ENCODE data around the gene KRT2.
"Not testable (repeated sequence)": the region's sequence is repeated elsewhere in the genome, so short reads cannot be mapped to it uniquely, and the experiment has no call there.

Gene KRT2

DNA sequence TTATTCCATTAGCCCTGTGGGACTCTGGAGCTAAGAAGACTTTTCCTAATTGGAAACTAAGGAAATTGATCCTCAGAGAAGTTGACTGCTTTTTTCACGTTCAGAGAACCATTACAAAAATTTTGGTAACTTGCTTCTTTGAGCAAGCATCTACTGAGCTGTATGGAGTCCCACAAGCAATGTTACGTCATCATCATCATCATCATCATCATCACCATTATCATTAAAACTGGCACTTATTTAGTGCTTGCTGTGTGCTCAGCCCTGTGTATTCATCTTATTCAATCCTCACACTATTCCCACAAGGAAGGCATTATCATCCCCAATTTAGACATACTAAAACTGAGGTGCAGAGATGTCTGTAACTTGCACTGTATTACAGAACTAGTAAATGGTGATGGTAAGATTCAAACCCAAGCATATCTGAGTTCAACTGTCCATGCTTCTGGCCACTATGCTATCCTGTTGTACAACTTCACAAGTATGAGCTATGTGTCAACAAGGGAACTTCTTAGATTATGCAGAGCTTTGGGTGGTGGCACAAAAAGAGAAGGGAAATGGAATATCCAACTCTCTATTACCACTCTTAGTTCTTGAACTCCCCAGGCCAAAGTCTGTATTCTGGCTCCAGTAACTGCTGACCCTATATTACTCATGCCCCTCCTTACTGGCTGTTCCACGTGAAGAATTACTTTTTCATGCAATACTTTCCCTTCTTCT is 21.9 kb upstream of the KRT2 start:
- H3K9me3 ChIP-seq (ENCODE audit: insufficient read depth, low read depth, low read length) = no peaks in the 10 kb centered on the region
- no peaks in the 10 kb centered on the region for H3K36me3 ChIP-seq (ENCODE audit: insufficient read depth, low read depth, low read length)
- no peak overlapping the region for H3K4me3 ChIP-seq (ENCODE audit: low read length)
- no peaks in the 10 kb centered on the region; the same call in 1 of the 2 replicates for H3K27me3 ChIP-seq (ENCODE audit: insufficient read depth, low read length)
- H3K27ac ChIP-seq (ENCODE audit: low read length) = no peak overlapping the region
- H3K9ac ChIP-seq (ENCODE audit: low read depth, low read length) = no peak overlapping the region
- H3K4me1 ChIP-seq (ENCODE audit: insufficient read depth, low read length) = no peaks in the 10 kb centered on the region

DNA sequence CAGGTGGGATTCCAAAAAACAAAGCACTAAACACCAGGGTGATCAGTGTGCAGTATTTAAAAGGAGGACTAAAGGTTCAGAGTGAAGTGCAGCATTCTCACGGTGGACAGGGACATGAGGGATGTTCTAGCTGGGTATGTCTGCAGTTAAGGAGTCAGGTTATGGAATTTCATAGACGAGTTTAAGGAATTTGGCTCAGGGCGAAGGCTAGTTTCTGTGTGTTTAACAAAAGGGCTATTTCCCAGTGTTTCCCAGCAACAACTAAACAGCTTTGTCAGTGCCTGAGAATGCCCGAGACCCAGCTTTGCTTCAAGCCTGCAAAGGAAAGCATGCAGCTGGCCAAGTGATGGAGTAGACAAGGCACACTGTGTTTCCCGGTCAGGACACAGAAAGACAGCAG is 21.2 kb upstream of the KRT2 start:
- Histone ChIP-seq H3K36me3 (ENCODE audit: insufficient read depth, low read depth, low read length) (no peaks in the 10 kb centered on the region), H3K9me3 (ENCODE audit: insufficient read depth, low read depth, low read length) (no peaks in the 10 kb centered on the region), H3K27ac (ENCODE audit: low read length) (no peak overlapping the region), H3K27me3 (ENCODE audit: insufficient read depth, low read length) (no peaks in the 10 kb centered on the region; the same call in 1 of the 2 replicates), H3K9ac (ENCODE audit: low read depth, low read length) (no peak overlapping the region), H3K4me3 (ENCODE audit: low read length) (no peak overlapping the region), H3K4me1 (ENCODE audit: insufficient read depth, low read length) (no peaks in the 10 kb centered on the region)

DNA sequence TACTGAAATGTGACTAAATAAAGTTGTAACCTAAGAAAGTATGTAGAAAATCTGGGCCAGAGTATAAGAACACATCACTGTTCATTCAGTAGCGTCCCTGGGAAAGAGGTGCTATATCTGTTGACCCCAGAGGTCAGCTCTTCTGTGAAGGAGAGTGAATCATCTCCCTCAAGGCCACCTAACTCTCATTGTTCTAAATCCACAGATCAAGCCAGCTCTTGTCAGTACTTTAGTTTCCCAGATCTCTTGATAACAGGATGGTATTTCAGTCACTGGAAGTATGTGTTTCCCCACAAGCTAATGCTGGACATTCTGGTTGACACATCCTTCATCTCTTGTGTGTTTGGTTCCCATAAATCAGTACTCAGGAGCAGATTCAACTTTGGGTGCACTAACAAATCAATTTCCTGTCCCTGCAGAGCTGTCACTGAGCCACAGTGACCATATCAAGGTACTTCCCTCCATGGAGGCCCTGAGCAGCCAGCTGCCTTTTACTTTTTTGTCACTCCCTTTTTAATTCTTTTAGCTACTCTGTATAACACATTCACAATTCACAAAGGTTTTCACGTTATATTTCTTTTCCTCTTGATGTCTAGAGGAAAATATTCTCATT is 20.4 kb upstream of the KRT2 start:
- Histone ChIP-seq H3K9ac (ENCODE audit: low read depth, low read length) (no peak overlapping the region), H3K27ac (ENCODE audit: low read length) (no peak overlapping the region), H3K27me3 (ENCODE audit: insufficient read depth, low read length) (no peaks in the 10 kb centered on the region), H3K36me3 (ENCODE audit: insufficient read depth, low read depth, low read length) (no peaks in the 10 kb centered on the region), H3K4me3 (ENCODE audit: low read length) (no peak overlapping the region), H3K9me3 (ENCODE audit: insufficient read depth, low read depth, low read length) (no peaks in the 10 kb centered on the region), H3K4me1 (ENCODE audit: insufficient read depth, low read length) (no peaks in the 10 kb centered on the region)

DNA sequence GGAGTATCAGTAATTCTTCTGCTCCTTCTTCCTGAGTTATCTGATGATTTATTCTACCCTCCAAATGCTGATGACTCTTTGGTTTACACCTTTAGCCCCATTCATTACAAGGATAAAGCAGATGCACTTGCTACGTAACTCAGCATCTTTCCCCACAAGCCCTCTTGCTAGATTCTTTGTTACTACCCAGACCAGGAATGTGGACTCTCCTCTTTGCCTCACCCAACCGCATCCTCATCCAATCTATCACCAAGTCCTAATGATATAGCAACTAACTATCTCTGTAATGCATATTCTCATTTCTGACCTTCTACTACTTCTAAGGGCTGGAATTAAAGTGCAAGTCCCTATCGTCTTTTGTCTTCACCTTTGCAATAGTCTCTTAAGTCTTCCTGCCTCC is 18.9 kb upstream of the KRT2 start:
- H3K9me3 ChIP-seq (ENCODE audit: insufficient read depth, low read depth, low read length) = no peaks in the 10 kb centered on the region
- H3K27me3 ChIP-seq (ENCODE audit: insufficient read depth, low read length) = no peaks in the 10 kb centered on the region
- no peaks in the 10 kb centered on the region for H3K4me1 ChIP-seq (ENCODE audit: insufficient read depth, low read length)
- H3K4me3 ChIP-seq (ENCODE audit: low read length) = no peak overlapping the region
- H3K9ac ChIP-seq (ENCODE audit: low read depth, low read length) = no peak overlapping the region
- no peaks in the 10 kb centered on the region for H3K36me3 ChIP-seq (ENCODE audit: insufficient read depth, low read depth, low read length)
- no peak overlapping the region for H3K27ac ChIP-seq (ENCODE audit: low read length)

DNA sequence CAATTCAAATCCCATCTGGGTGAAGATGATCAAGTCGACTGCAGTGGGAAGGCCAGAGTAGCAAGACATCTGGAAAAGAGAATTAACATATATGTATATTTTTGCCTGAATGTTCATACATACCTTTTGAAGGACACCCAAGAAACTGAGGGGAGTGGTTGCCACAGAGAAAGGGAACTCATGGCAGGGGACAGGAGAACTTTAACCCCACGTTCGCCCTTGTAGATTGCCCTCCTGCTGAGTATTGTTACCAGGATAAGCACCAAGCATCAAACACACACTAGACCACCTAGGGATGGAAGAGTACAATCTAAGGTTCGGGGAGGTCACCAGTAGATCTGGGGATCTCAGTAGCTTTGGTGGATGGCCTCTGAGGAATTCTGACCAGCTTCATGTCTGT is 18.5 kb upstream of the KRT2 start:
- Histone ChIP-seq H3K9me3 (ENCODE audit: insufficient read depth, low read depth, low read length) (no peaks in the 10 kb centered on the region), H3K27ac (ENCODE audit: low read length) (no peak overlapping the region), H3K36me3 (ENCODE audit: insufficient read depth, low read depth, low read length) (no peaks in the 10 kb centered on the region), H3K9ac (ENCODE audit: low read depth, low read length) (no peak overlapping the region), H3K27me3 (ENCODE audit: insufficient read depth, low read length) (no peaks in the 10 kb centered on the region), H3K4me3 (ENCODE audit: low read length) (no peak overlapping the region), H3K4me1 (ENCODE audit: insufficient read depth, low read length) (no peaks in the 10 kb centered on the region)

DNA sequence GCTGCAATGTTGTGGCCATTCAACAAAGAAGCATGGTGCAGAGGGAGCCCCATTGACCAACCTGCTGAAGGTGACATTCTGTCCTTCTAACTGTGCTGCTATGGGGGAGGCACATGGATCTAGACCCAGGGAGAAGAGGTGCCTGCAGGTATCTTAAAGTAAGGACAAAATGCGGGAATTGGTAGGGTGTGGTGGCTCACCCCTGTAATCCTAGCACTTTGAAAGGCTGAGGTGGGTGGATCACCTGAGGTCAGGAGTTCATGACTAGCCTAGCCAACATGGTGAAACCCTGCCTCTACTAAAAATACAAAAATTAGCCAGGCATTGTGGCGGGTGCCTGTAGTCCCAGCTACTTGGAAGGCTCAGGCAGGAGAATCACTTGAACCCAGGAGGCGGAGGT is 17.9 kb upstream of the KRT2 start:
- H3K9me3 ChIP-seq (ENCODE audit: insufficient read depth, low read depth, low read length); H3K4me3 ChIP-seq (ENCODE audit: low read length); H3K36me3 ChIP-seq (ENCODE audit: insufficient read depth, low read depth, low read length); H3K27me3 ChIP-seq (ENCODE audit: insufficient read depth, low read length); H3K4me1 ChIP-seq (ENCODE audit: insufficient read depth, low read length); H3K27ac ChIP-seq (ENCODE audit: low read length); H3K9ac ChIP-seq (ENCODE audit: low read depth, low read length): not testable (repeated sequence)

DNA sequence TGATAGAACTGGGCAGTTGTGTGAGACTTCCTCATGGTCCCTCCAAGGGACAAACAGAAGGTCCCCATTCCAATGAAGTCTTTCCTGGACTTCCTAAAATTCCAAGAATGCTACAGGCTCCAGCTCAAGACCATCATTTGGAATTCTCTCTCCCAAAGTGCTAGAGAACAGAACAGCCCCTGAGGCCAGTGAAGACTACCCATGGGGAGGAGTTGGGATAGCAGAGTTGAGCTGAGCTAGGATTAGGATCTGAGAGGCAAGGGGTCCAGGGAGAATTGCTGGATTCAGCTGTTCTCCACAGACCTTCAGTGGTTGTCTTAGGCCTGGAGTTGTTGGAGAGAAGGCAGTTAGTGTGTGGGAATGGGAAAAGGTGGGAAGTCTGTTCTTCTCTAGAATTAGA is 17.4 kb upstream of the KRT2 start:
- Histone ChIP-seq H3K9me3 (ENCODE audit: insufficient read depth, low read depth, low read length) (no peaks in the 10 kb centered on the region), H3K27me3 (ENCODE audit: insufficient read depth, low read length) (no peaks in the 10 kb centered on the region), H3K36me3 (ENCODE audit: insufficient read depth, low read depth, low read length) (no peaks in the 10 kb centered on the region), H3K4me3 (ENCODE audit: low read length) (no peak overlapping the region), H3K9ac (ENCODE audit: low read depth, low read length) (no peak overlapping the region), H3K27ac (ENCODE audit: low read length) (no peak overlapping the region), H3K4me1 (ENCODE audit: insufficient read depth, low read length) (no peaks in the 10 kb centered on the region)

DNA sequence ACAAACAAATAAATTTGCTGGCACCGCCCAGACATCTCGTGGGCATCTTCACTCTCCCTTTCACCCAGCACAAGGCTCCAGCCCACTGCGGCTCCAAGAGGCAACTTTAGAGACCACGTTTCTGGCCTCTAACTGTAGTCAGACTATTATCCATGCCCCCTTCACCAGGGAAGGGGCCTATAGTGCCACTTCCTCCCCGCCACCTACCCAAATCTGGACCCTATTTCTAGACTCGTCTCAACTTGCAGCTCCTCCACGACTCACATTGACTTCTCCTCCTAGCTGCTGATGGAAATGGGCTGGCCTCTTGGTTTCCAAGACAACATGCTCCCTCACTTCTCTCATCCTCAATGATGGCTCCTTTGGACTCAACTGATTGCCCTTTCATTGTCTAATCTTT is 15.9 kb upstream of the KRT2 start:
- H3K4me3 ChIP-seq (ENCODE audit: low read length) = no peak overlapping the region
- no peaks in the 10 kb centered on the region for H3K4me1 ChIP-seq (ENCODE audit: insufficient read depth, low read length)
- no peaks in the 10 kb centered on the region for H3K27me3 ChIP-seq (ENCODE audit: insufficient read depth, low read length)
- H3K36me3 ChIP-seq (ENCODE audit: insufficient read depth, low read depth, low read length) = no peaks in the 10 kb centered on the region
- no peak overlapping the region for H3K9ac ChIP-seq (ENCODE audit: low read depth, low read length)
- H3K9me3 ChIP-seq (ENCODE audit: insufficient read depth, low read depth, low read length) = no peaks in the 10 kb centered on the region
- no peak overlapping the region for H3K27ac ChIP-seq (ENCODE audit: low read length)

DNA sequence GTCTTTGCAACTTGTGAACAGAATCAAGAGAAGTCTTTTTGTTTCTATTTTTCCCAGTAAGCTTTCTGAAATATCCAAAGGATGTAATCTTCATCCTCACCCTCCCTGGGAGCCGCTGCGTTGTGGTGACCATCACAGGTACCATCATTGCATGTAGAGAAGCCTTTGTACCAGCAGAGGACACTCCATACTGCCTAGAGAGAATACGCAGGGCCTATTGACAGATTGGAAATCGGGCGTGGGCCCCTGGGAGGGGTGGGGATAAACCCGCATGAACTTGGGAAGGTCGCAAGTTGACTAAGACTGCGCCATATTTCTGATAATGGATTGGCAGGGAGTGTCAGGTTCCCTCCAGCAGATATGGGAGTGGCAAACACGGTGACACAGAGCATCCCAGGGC is 15.5 kb upstream of the KRT2 start:
- Histone ChIP-seq H3K4me3 (ENCODE audit: low read length) (no peak overlapping the region), H3K27ac (ENCODE audit: low read length) (no peak overlapping the region), H3K4me1 (ENCODE audit: insufficient read depth, low read length) (no peaks in the 10 kb centered on the region), H3K9ac (ENCODE audit: low read depth, low read length) (no peak overlapping the region), H3K27me3 (ENCODE audit: insufficient read depth, low read length) (no peaks in the 10 kb centered on the region), H3K9me3 (ENCODE audit: insufficient read depth, low read depth, low read length) (no peaks in the 10 kb centered on the region), H3K36me3 (ENCODE audit: insufficient read depth, low read depth, low read length) (no peaks in the 10 kb centered on the region)

DNA sequence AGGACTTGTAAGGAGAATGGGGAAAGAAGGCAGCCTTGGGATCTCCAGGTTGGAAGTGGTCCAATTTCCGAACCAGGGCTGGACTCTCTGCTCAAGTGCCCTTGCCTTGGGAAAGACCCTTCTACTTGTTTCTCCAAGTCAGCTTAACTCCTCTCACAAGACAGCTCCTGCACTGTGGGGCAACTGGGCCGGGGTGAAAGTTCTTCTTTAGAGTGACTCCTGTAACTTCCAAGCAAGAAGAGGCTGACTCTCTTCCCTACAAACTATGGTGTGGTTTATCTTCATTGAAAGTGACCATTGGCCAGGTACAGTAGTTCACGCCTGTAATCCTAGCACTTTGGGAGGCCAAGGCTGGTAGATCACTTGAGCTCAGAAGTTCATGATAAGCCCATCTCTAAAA is 14.5 kb upstream of the KRT2 start:
- no peak overlapping the region for H3K4me3 ChIP-seq (ENCODE audit: low read length)
- H3K27me3 ChIP-seq (ENCODE audit: insufficient read depth, low read length) = no peaks in the 10 kb centered on the region
- no peak overlapping the region for H3K27ac ChIP-seq (ENCODE audit: low read length)
- H3K9ac ChIP-seq (ENCODE audit: low read depth, low read length) = no peak overlapping the region
- no peaks in the 10 kb centered on the region for H3K4me1 ChIP-seq (ENCODE audit: insufficient read depth, low read length)
- no peaks in the 10 kb centered on the region for H3K36me3 ChIP-seq (ENCODE audit: insufficient read depth, low read depth, low read length)
- no peaks in the 10 kb centered on the region for H3K9me3 ChIP-seq (ENCODE audit: insufficient read depth, low read depth, low read length)

DNA sequence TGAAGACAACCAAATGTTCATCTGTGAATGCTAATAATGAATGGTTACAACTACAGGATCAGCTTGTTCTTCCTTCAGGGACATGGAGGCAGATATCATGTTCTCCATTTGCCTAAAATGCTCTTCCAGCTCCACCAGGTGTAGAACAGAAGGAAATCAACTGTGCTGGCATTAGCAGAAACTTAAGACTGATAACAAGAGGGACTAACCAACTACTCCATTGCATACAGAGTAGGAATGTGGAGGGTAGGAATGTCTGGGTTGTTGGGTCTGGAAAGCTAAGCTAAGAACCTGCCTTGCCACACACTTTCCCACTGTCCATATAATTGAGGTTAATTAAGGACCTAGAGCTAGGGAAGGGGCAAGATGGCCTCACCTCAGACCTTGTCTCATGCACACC is 11.4 kb upstream of the KRT2 start:
- Histone ChIP-seq H3K27ac (ENCODE audit: low read length) (no peak overlapping the region), H3K27me3 (ENCODE audit: insufficient read depth, low read length) (no peaks in the 10 kb centered on the region), H3K36me3 (ENCODE audit: insufficient read depth, low read depth, low read length) (no peaks in the 10 kb centered on the region), H3K4me3 (ENCODE audit: low read length) (no peak overlapping the region), H3K9me3 (ENCODE audit: insufficient read depth, low read depth, low read length) (no peaks in the 10 kb centered on the region), H3K4me1 (ENCODE audit: insufficient read depth, low read length) (no peaks in the 10 kb centered on the region), H3K9ac (ENCODE audit: low read depth, low read length) (no peak overlapping the region)

DNA sequence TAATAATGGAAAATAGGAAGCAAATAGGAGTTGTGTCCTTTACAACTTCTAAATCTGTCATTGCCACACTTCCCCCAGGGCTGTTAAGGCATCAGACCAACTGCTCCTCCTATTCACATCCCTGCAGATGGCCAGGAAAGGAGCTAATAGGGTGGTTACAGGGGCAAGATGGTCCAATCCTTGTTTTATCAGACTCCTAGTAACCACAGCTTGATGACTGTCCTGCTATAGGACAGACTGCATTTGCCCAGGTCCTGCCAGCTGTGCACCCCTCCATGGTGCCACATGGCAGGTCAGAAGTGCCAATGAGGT is 10.9 kb upstream of the KRT2 start:
- H3K9ac ChIP-seq (ENCODE audit: low read depth, low read length) = no peak overlapping the region
- no peaks in the 10 kb centered on the region for H3K4me1 ChIP-seq (ENCODE audit: insufficient read depth, low read length)
- no peaks in the 10 kb centered on the region for H3K36me3 ChIP-seq (ENCODE audit: insufficient read depth, low read depth, low read length)
- H3K9me3 ChIP-seq (ENCODE audit: insufficient read depth, low read depth, low read length) = no peaks in the 10 kb centered on the region
- H3K4me3 ChIP-seq (ENCODE audit: low read length) = no peak overlapping the region
- no peak overlapping the region for H3K27ac ChIP-seq (ENCODE audit: low read length)
- H3K27me3 ChIP-seq (ENCODE audit: insufficient read depth, low read length) = no peaks in the 10 kb centered on the region
